LHCN-M2 (cell line): ENCODE data around the gene IMMT. TPM values are rescaled to one million over a fixed set of nuclear protein-coding genes. Genes with fewer than 3 reads are reported as not detected.

Experiments used
- total RNA-seq: library from RNA; depleted of rRNA; stranded (reverse); fragments of >200 nt; gene quantifications from 2 replicates; pipeline ENCODE4 v1.2.3, GENCODE V29; 2014; rRNA removed

IMMT gene
- total RNA-seq, 1 experiment from 2014 or later = 83.1 TPM

Other genes starting within 250 kb of the IMMT start
- 26.7 and 31.4 TPM in 2 replicates for gene POLR1A, start 89.6 kb downstream of the IMMT start, total RNA-seq
- 86.1 and 100 TPM in 2 replicates for gene PTCD3, start 89.2 kb downstream of the IMMT start, total RNA-seq
- gene MRPL35, start 4.0 kb upstream of the IMMT start, total RNA-seq = 41.0 and 46.0 TPM in 2 replicates
- 0.38 and 0.52 TPM in 2 replicates for gene REEP1, start 142.2 kb upstream of the IMMT start, total RNA-seq
- 18.9 and 20.4 TPM in 2 replicates for gene KDM3A, start 245.9 kb upstream of the IMMT start, total RNA-seq